ENCODE results near the gene DBX1. TPM values are rescaled to one million over a fixed set of nuclear protein-coding genes. Genes with fewer than 3 reads are reported as not detected.

The DBX1 gene
- total RNA-seq, 1 experiment from 2014 or later = 0.15 TPM

DNA sequence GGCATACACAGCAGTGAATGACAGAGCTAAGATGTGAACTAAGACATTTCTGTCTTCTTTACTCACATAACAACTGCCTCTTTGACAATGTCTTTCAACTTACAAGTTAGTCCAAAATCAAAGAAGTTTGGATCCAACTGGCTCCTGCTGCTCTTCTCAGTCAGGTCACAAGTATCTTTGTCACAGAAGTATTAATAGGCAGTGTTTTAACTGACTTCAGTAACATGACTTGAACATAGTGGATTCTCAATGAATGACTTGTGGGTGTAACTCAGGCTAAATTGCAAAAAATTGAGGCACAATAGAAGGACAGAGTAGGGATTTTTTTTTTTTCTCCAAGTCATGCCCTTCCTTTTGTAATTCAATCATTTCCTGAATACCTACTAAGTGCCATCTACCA is 22.6 kb downstream of the DBX1 start:
- no peaks in the 10 kb centered on the region for H3K4me1 ChIP-seq (ENCODE audit: insufficient read depth, low read length)
- H2AFZ ChIP-seq (ENCODE audit: low read length) = no peak overlapping the region
- no peak overlapping the region for H3K18ac ChIP-seq (ENCODE audit: insufficient read length, low read depth, low read length)
- no peak overlapping the region for H3K4me3 Mint-ChIP-seq
- no peak overlapping the region for H3K14ac ChIP-seq (ENCODE audit: insufficient read depth, low read length)
- no peak overlapping the region for H3K23ac ChIP-seq (ENCODE audit: insufficient read length, low read depth, low read length)
- no peak overlapping the region for H3K27ac ChIP-seq (ENCODE audit: insufficient read length, low read depth, low read length)
- H3K79me2 ChIP-seq (ENCODE audit: insufficient read depth, low read length) = no peaks in the 10 kb centered on the region
- H2BK12ac ChIP-seq (ENCODE audit: insufficient read length, low read depth, low read length) = no peak overlapping the region
- H2BK20ac ChIP-seq (ENCODE audit: low read depth, low read length, poor library complexity, severe bottlenecking) = no peak overlapping the region
- H2BK120ac ChIP-seq (ENCODE audit: low read depth, low read length, poor library complexity, severe bottlenecking) = no peak overlapping the region
- no peak overlapping the region for H3K4ac ChIP-seq (ENCODE audit: low read depth, low read length)
- no peak overlapping the region for H4K91ac ChIP-seq (ENCODE audit: insufficient read length, low read depth, low read length)
- no peak overlapping the region for H3K4me2 ChIP-seq (ENCODE audit: insufficient read depth, insufficient read length, low read length)
- no peak overlapping the region for H3K9ac ChIP-seq (ENCODE audit: extremely low read depth, insufficient read length, low read length)
- H2BK15ac ChIP-seq (ENCODE audit: low read depth, low read length) = no peak overlapping the region
- no peak overlapping the region for H3K27ac Mint-ChIP-seq
- H2BK5ac ChIP-seq (ENCODE audit: insufficient read length, low read length) = no peak overlapping the region
- H3K27me3 ChIP-seq (ENCODE audit: insufficient read depth, low read length) = no peaks in the 10 kb centered on the region
- TF ChIP-seq, protein P1, sequence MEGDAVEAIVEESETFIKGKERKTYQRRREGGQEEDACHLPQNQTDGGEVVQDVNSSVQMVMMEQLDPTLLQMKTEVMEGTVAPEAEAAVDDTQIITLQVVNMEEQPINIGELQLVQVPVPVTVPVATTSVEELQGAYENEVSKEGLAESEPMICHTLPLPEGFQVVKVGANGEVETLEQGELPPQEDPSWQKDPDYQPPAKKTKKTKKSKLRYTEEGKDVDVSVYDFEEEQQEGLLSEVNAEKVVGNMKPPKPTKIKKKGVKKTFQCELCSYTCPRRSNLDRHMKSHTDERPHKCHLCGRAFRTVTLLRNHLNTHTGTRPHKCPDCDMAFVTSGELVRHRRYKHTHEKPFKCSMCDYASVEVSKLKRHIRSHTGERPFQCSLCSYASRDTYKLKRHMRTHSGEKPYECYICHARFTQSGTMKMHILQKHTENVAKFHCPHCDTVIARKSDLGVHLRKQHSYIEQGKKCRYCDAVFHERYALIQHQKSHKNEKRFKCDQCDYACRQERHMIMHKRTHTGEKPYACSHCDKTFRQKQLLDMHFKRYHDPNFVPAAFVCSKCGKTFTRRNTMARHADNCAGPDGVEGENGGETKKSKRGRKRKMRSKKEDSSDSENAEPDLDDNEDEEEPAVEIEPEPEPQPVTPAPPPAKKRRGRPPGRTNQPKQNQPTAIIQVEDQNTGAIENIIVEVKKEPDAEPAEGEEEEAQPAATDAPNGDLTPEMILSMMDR (conservative IDR thresholded peaks at IDR 0.05) = no peak
- no peaks in the 10 kb centered on the region for H3K23me2 ChIP-seq (ENCODE audit: insufficient read length, low read depth, low read length, poor library complexity, severe bottlenecking)
- H2AK5ac ChIP-seq (ENCODE audit: insufficient read length, low read length) = no peak overlapping the region
- no peak overlapping the region for H3K56ac ChIP-seq (ENCODE audit: insufficient read length, low read depth, low read length)
- peaks cover 0 to under 1% of the 10 kb centered on the region in 2 experiments; a peak in 3 of 4 replicates for H3K4me1 Mint-ChIP-seq
- no peak overlapping the region for H3T11ph ChIP-seq (ENCODE audit: low read length)
- no peaks in the 10 kb centered on the region for H3K9me3 ChIP-seq (ENCODE audit: control insufficient read depth, low read depth, low read length)
- H4K20me1 ChIP-seq (ENCODE audit: control insufficient read depth, insufficient read depth, insufficient read length) = no peaks in the 10 kb centered on the region
- DNase-seq = no peak
- no peaks in the 10 kb centered on the region for H3K79me1 ChIP-seq (ENCODE audit: insufficient read depth, low read depth, low read length, poor library complexity, severe bottlenecking)
- peaks cover 8 to 11% of the 10 kb centered on the region in 2 experiments; a peak in 4 of 5 replicates for H3K9me3 Mint-ChIP-seq
- no peak overlapping the region for H4K8ac ChIP-seq (replicated peaks; ENCODE audit: insufficient read length, low read depth, low read length)
- peaks cover 0 to 9% (median 2%) of the 10 kb centered on the region in 3 experiments; a peak in 2 of 7 replicates for H3K36me3 Mint-ChIP-seq (ENCODE audit: insufficient read depth in 1 of 3, low read depth in 3 of 3)
- H4K5ac ChIP-seq (ENCODE audit: insufficient read length, low read depth, low read length) = no peak overlapping the region
- peaks cover 35% of the 10 kb centered on the region for H3K27me3 Mint-ChIP-seq (ENCODE audit: low read depth)
